NCI-H1092 (cell line): Measurements from ENCODE around the gene GMPS.
"Not testable (repeated sequence)": the region's sequence is repeated elsewhere in the genome, so short reads cannot be mapped to it uniquely, and the experiment has no call there.

Experiments used
- DNase-seq: peaks from one replicate; lab custom pipeline; 2025; lab: John Stamatoyannopoulos, UW

GMPS gene

DNA sequence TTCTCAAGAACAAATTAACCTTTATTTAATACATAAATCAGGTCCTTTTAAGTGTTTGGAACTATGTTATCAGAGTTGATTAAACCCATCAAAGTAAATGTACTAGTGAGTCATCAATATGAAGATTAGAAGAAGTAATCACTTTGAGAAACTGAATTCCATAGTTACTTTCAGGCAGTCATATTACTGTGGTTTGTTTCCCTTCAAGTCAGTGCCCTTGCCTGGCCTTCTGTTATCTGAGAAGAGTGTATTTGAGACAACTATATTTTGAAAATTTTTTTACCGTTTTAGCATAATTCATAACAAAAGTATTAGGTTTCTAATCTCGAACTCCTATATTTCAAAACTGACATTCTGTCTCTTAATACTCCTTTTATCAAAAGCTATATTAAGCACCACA is 73.6 kb downstream of the GMPS start:
- DNase-seq: no peak

- no peak for DNase-seq
Measured at GRCh38 chr3:155946178-155946577, 75.7 kb downstream of the GMPS start.

DNA sequence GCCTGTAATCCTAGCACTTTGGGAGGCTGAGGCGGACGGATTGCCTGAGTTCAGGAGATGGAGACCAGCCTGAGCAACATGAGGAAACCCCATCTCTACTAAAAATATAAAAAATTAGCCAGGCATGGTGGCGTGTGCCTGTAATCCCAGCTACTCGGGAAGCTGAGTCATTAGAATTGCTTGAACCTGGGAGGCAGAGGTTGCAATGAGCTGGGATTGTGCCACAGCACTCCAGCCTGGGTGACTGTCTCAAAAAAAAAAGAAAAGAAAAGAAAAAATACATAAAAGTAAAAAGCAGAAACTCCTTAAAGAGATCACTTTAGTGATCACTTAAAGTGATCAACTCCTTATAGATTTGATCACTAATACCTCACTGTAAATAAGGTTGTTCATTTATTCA is 78.0 kb downstream of the GMPS start:
- DNase-seq: no peak

DNA sequence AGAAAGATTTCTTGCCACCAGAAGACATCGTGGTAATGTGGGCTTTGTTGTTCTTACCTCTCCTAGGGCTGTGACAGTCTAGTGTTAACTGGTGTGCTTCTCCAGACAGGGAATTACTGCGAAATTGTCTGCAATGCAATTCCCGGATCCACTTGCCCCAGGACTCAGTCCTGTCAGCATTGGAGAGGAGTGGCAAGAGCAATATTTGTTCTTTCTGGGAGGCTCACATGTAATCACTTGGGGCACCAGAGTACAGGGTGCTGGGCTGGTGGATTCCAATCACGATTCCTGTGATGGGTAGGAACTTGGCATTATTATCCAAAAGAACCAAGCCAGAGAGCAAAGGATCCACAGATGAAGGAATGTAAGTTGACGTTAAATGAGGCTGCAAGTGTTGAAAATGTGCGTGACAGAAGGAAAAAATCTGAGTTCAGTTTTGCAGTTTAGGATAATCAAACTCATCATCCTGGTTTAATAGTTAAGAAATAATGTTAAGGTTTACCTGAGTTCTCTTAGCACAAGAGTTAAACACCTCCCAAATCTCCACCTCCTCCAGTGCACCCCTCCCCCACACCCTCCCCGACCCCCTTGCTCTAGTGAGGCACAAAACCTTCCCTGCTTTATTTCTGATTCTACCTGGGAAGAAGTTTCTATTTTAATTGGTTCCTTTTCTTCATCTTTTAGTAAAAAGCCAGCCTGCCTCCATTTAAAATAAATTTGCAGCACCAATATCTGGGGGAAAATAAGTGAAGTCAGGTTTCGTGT is 79.2 kb downstream of the GMPS start:
- DNase-seq: no peak

- no peak for DNase-seq
Measured at GRCh38 chr3:155956508-155957411, 86.3 kb downstream of the GMPS start.

- no peak for DNase-seq
Measured at GRCh38 chr3:155957412-155957880, 87.0 kb downstream of the GMPS start.

DNA sequence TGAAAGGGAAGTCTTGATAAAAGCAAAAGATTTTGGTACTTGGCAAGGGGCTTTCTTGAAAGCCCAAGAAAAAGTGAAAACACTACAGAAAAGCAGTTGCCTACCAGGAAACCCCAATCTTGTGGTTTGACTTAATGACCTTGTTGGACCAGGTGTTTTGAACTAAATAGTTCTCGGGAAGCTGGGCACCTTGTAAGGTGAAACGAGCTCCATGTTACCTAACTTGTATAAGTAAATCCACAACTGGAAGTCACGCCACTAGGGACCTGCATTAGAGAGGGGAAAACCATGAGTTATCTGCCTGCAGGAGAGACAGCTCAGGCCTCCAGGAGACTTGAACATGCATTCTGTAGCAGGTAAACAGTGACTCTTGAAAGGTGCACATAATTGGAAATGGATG is 88.2 kb downstream of the GMPS start:
- no peak for DNase-seq

DNA sequence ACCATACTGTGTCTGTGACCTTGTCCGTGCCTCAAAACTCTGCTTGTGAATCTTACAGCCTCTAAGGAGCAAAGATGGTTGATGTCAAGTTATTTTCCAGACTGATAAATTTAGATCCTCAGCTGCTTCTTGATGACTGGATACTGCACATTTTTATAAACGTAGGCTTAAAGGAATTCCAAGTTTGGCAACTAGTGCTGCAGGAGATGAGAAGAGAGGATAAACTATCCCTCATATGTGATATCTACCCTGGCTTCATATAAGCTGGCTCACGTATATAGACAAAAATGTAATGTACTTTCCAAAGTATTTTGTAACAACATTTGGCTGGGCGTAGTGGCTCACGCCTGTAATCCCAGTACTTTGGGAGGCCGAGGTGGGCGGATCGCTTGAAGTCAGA is 89.6 kb downstream of the GMPS start:
- no peak for DNase-seq

DNA sequence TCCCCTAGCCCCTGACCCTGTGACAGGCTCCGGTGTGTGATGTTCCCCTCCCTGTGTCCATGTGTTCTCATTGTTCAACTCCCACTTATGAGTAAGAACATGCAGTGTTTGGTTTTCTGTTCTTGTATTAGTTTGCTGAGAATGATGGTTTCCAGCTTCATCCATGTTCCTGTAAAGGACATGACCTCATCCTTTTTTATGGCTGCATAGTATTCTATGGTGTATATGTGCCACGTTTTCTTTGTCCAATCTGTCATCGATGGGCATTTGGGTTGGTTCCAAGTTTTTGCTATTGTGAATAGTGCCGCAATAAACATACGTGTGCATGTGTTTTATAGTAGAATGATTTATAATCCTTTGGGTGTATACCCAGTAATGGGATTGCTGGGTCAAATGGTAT is 90.6 kb downstream of the GMPS start:
- DNase-seq: not testable (repeated sequence)

- no peak for DNase-seq
Measured at GRCh38 chr3:155963570-155963969, 93.1 kb downstream of the GMPS start.

DNA sequence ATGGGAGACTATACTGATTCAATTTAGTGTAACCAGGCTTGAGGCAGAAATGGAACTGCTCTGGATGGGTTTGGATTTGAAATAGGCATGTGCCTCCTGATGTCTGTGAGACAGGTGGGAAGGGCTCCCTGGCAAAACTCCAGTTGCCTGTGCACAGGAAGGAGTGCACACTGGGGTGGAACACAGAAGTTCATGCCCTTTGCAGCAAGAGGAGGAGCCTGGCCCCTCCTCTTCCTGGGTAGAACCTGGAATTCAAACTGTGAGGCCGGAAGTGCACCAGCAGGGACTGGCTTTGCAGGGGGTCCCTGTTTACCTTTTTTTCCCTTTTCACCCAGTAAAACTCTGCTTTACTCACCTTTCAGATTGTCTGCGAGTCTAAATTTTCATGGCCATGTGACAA is 99.9 kb downstream of the GMPS start:
- no peak for DNase-seq

DNA sequence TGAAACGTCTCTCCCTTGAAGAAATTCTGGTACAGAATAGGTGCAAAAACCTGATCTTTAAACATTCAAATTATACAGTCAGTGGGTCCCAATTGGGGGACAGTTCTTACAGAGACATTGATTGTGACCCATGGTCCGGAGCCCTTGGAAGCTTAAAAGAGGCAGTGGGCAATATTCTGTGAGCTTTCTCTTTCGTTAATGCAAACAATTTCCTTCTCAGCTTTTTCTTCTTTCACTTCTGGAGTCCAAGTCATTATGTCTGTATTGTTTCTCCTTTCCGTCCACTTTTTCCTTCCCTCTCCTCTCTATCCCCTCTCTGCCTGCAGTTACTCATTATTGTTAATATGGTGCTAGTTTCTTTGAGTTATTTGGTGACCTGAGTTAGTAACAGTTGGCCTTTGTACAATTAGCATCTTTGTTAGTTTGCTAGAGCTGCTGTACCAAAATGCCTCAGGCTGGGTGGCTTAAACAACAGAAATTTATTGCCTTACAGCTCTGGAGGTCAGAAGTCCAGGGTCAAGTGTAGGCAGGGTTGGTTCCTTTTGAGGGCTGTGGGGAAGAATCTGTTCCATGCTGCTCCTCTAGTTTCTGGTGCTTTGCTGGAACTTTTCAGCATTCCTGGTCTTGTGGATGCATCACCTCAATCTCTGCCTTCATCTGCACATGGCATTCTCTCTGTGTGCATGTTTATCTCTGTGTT is 102.6 kb downstream of the GMPS start:
- no peak for DNase-seq

DNA sequence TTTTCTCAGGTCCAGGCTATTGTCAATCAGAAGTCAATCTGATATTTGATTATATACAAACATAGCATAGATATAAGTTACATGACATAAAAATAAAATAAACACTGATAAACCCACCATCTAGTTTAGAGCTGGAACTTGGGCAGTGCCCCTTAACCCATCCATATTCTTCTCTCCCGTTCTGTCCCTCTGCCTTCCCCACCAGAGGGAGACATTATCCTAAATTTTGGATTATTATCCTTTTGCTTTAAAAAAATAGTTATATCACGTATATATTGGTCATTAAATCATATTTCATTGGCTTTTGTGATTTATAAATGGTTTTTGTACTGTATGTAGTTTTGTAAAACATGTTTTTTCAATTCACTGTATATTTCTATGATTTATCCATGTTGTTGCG is 107.9 kb downstream of the GMPS start:
- DNase-seq: no peak

DNA sequence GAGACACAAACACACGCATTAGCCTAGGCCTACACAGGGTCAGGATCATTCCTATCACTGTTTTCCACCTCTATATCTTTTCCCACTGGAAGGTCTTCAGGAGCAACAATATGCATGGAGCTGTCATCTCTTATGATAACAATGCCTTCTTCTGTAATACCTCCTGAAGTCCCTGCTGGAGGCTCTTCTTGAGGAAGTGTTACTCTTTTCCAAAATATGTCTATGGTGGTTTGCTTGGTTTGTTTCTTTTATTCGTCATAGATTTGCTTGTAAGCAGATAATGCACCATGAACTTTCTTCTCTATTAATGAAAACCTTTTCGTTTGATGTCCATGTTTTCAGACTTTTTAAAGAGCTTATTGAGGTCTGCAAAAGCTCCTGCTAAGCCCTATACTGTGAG is 109.3 kb downstream of the GMPS start:
- DNase-seq: no peak

GRCh38 chr3:155981669-155982068 is 111.2 kb downstream of the GMPS start:
- DNase-seq: no peak

DNA sequence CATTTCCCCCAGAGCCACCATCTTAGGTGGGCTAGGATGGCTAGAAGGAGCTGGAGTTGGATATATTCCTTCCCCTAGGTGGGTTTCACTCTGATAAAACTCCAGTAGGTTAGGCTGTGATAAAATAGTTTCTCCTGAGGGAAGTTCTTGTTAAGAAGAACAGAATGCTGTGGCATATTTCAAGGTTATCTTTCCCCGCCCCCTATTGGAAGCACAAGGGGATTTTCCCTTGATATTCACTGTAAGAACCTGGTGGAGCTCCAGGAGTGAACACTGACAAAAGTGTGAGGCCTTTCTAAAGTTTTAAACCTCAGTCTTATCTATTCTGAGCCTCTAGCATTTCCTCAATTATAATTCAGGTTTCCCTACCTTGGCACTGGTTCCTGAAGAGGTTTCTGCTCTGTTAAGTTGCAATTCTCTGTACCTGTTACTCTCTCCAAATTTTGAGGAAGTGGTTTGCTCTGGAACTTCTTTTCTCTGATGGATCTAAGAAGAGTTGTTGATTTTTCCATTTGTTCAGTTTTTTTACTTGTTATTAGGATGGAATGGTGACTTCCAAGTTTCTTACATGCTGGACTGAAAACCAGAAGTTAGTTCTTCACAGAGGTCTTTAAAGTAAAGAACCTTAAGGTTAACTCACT is 113.5 kb downstream of the GMPS start:
- no peak for DNase-seq

DNA sequence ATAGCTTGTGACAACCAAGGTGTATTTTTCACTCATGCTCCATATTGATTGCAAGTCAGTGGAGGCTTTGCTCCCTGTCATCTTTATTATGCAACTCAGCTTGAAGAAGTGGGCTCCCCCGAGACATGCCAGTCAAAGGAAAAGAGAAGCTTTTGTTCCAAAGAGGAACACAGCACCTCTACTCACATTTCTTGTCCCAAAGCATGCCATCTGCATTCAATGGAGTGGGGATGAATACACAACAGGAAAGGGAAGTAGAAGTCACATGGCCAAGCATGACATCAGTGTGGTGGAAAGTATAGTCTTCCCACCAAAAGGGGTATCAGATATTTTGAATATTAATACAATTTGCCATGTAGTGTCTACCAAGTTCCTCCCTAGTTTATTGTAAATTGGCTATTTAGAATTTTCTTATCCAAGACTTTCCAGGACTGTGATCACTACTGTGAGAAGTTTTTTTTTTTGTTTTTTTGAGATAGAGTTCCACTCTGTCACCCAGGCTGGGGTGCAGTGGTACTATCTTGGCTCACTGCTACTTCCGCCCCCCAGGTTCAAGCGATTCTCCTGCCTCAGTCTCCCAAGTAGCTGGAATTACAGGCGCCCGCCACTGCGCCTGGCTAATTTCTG is 114.5 kb downstream of the GMPS start:
- no peak for DNase-seq

GRCh38 chr3:155989536-155989935 is 119.1 kb downstream of the GMPS start:
- no peak for DNase-seq

- no peak for DNase-seq
Measured at GRCh38 chr3:155991212-155991611, 120.8 kb downstream of the GMPS start.

DNA sequence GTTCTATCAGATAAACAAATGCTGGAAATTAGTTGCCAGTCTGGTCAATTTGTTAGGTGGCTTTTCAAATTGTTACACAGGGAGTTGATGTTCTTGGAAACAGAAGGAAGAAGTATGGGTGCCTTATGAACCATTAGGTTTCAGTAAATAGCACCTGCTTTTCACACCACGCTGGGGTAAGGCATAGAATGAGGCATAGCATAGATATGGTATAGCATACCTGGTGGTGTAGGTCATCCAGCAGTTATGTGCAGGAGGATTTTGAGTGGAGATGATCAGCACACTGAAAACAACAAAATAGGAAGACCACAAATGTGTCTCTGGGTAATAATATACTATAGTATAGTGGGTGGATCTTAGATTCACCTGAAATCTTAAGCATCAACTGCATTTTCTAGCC is 121.4 kb downstream of the GMPS start:
- DNase-seq: no peak
